Measurements from ENCODE around the gene CNKSR2.

Gene CNKSR2

DNA sequence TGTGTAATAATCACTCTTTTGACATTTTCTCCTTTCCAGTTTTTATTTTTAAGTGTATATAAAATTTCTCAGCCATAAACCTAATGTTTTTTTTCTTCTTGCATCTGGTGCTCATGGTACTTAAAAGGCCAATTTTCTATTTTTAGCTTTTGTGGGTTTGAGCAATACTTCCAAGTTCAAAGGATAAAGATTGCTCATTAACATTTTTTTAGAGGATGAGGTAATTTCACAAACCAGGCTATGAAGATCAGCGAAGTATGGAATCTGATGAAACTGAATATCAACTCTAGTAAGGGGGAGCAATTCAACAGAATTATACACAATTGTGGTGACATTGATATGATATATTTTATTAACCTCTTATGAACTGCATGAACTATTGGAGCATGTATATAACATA lies 309.7 kb downstream of the CNKSR2 start:
- DNase-seq, result no peak

DNA sequence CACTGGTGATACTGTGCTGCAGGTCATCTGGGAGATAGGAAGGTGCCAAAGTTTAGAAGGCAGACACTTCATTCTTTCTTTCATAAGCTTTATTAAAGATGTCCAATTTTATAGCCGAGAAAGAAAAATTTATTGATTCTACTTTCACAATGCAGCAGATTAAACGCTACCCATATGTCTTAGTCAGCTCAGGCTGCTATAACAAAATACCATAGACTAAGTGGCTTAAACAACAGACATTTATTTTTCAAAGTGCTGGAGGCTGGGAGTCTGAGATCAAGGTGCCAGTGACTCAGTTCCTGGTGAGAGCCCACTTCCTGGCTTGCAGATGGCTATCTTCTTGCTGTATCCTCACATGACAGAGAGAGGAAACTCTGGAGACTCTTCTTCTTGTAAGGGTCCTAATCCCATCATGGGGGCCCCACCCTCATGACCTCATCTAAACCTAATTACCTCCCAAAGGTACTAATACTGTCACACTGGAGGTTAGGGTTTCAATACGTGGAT lies 317.3 kb downstream of the CNKSR2 start:
- no peak for DNase-seq

GRCh38 chrX:21698272-21698671 lies 324.1 kb downstream of the CNKSR2 start:
- no peak for DNase-seq

GRCh38 chrX:21699136-21699535 lies 324.9 kb downstream of the CNKSR2 start:
- DNase-seq, result no peak

DNA sequence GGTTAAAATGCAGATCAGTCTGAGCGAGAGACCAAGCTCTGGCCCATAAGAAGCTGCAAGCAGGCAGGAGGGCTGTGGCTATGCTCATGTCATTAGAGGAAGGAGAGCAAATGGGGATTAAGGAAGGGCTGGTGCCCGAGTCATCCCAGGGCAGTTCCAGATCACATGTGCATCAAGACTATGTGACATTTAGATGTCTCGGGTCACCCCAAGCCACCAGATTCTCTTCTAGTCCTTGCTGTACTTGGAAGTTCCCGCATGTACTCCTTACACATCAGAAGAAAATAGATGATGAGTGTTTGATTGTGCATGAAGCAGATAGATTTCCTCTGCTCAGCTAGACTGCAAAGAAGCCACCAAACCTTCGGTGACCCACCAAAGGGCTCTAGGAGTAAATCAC lies 326.1 kb downstream of the CNKSR2 start:
- no peak for DNase-seq

DNA sequence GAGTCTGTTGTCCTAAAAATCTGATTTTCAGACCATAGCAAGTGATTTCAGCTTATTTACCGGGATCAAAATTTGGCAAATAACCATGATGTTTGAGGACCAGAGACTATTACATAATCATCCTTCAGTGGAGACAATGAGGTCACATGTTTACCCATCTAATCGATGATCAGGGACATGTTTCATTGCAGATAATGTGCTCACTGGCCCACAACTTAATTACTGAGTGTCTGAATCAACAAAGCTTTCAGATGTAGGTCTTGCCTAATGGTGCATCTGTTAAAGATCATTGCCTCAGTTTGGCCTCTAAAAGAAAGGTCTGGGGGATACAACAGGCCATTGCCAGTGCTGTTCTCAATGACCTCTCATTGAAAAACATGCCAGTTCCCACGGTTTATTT lies 326.7 kb downstream of the CNKSR2 start:
- DNase-seq, result no peak

DNA sequence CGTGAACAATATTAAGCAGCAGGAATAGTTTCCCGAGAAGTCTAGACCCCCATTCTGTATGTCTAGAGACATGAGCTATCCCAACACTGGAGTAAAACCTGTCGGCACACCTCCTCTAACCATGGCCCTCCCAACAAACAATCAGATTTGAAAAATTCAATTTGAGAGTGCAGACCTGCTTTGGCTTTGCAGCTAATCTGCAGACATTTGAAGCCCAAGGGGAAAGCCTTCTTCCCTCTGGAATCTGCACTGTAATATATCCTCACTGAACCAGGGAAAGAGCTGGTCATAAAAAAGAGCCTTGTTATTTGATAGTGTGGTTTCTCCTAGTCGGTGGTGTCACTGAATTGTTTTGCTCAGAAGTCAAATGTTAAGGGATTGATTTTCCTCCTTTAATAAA lies 328.5 kb downstream of the CNKSR2 start:
- no peak for DNase-seq
